GM19463 (cell line): Measurements from ENCODE around the gene FRAT1.
A peak's percentile ranks its signal among the peaks of the same experiment; 100 is the strongest.
"Not testable (repeated sequence)": the region's sequence is repeated elsewhere in the genome, so short reads cannot be mapped to it uniquely, and the experiment has no call there.

ENCODE experiments used
- ATAC-seq: cut with Tn5 transposase; IDR thresholded peaks from one replicate; pipeline ENCODE4 v1.9.1; 2021; ENCODE audit warnings: mild to moderate bottlenecking, moderate library complexity; ENCODE audit not compliant: unreplicated experiment

FRAT1 gene

GRCh38 chr10:97334370-97335175 is 15.5 kb downstream of the FRAT1 start, which contains the start of gene FRAT2:
Gene FRAT2, minus strand, starts transcription at chr10:97334729. Its CDS starts 157 bp downstream, at chr10:97334572.
- ATAC-seq = peak; percentile 91

GRCh38 chr10:97335188-97335619 is 16.1 kb downstream of the FRAT1 start:
- no peak for ATAC-seq

GRCh38 chr10:97336006-97336405 is 16.9 kb downstream of the FRAT1 start:
- no peak for ATAC-seq

GRCh38 chr10:97336446-97336845 is 17.4 kb downstream of the FRAT1 start:
- no peak for ATAC-seq

- no peak for ATAC-seq
Observed at GRCh38 chr10:97336942-97337831, 18.1 kb downstream of the FRAT1 start.

- ATAC-seq = no peak
Observed at GRCh38 chr10:97338041-97338440, 19.0 kb downstream of the FRAT1 start.

- ATAC-seq = no peak
Observed at GRCh38 chr10:97341416-97341815, 22.3 kb downstream of the FRAT1 start.

GRCh38 chr10:97343664-97344063 is 24.6 kb downstream of the FRAT1 start:
- ATAC-seq = not testable (repeated sequence)

- ATAC-seq = no peak
Observed at GRCh38 chr10:97347317-97347716, 28.2 kb downstream of the FRAT1 start.

- no peak for ATAC-seq
Observed at GRCh38 chr10:97349752-97350513, 30.9 kb downstream of the FRAT1 start.

GRCh38 chr10:97353945-97354344 is 34.9 kb downstream of the FRAT1 start:
- no peak for ATAC-seq

GRCh38 chr10:97355571-97355975 is 36.5 kb downstream of the FRAT1 start:
- ATAC-seq = no peak

- no peak for ATAC-seq
Observed at GRCh38 chr10:97356318-97356914, 37.3 kb downstream of the FRAT1 start.

- no peak for ATAC-seq
Observed at GRCh38 chr10:97356918-97357317, 37.8 kb downstream of the FRAT1 start.

- ATAC-seq = no peak
Observed at GRCh38 chr10:97358349-97358748, 39.3 kb downstream of the FRAT1 start.

GRCh38 chr10:97358781-97359180 is 39.7 kb downstream of the FRAT1 start:
- no peak for ATAC-seq

GRCh38 chr10:97360705-97361536 is 41.9 kb downstream of the FRAT1 start:
- no peak for ATAC-seq

- ATAC-seq = no peak
Observed at GRCh38 chr10:97361537-97361901, 42.4 kb downstream of the FRAT1 start.

- no peak for ATAC-seq
Observed at GRCh38 chr10:97362310-97363033, 43.4 kb downstream of the FRAT1 start.
